Astrocyte (in vitro differentiated cells and primary cell): ENCODE results near the gene TMEM63A.

Experiments used
- EZH2 ChIP-seq: IDR thresholded peaks from 2 replicates; pipeline ENCODE4 v1.6.1; 2012; ENCODE audit warnings: mild to moderate bottlenecking, low read length, inconsistent platforms; ENCODE audit not compliant: insufficient read depth
- TF ChIP-seq, protein P1 (sequence below): IDR thresholded peaks from 2 replicates; pipeline ENCODE4 v1.5.1; 2011; ENCODE audit warnings: low read depth, mild to moderate bottlenecking, inconsistent platforms, low read length, moderate library complexity; ENCODE audit not compliant: insufficient read depth

DNA sequence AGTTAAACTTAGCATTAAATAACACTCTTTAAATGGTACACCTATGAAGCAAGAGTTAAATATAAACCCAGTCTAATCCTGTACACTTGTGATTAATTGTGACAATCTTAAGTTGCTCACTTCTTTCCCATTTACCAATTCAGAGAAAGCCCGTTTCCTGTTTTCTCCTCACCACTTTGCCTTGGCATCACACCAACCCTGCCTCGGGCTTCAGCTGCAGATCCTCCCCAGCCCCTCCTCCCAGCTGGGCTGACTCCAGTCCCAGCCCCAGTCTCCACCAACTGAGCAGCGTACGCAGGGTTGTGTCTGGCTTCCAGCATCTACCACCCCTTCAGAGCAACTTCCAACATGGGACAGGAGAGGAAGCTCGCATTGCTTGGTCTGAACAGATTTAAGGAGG, 37.7 kb upstream of the TMEM63A start:
- TF ChIP-seq EZH2: no peak
- TF ChIP-seq, protein P1, sequence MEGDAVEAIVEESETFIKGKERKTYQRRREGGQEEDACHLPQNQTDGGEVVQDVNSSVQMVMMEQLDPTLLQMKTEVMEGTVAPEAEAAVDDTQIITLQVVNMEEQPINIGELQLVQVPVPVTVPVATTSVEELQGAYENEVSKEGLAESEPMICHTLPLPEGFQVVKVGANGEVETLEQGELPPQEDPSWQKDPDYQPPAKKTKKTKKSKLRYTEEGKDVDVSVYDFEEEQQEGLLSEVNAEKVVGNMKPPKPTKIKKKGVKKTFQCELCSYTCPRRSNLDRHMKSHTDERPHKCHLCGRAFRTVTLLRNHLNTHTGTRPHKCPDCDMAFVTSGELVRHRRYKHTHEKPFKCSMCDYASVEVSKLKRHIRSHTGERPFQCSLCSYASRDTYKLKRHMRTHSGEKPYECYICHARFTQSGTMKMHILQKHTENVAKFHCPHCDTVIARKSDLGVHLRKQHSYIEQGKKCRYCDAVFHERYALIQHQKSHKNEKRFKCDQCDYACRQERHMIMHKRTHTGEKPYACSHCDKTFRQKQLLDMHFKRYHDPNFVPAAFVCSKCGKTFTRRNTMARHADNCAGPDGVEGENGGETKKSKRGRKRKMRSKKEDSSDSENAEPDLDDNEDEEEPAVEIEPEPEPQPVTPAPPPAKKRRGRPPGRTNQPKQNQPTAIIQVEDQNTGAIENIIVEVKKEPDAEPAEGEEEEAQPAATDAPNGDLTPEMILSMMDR: no peak
